Astrocyte of the cerebellum (primary cell): ENCODE data around the gene NUSAP1.
"Not testable (repeated sequence)": the region's sequence is repeated elsewhere in the genome, so short reads cannot be mapped to it uniquely, and the experiment has no call there.

ENCODE experiments used
- DNase-seq: peaks from one replicate; pipeline ENCODE4 v3.0.0-alpha.2; 2011; ENCODE audit warnings: low read depth
- H3K4me3 ChIP-seq: 2 replicates; pipeline ENCODE4 v1.5.1; 2011; ENCODE audit warnings: mild to moderate bottlenecking, low read depth, low read length, moderate library complexity
- in situ Hi-C: cut with HindIII; loops from 2 replicates; pipeline ENCODE4 v1.10.0; 2017; ENCODE audit warnings: low sequenced_read_pairs
- TF ChIP-seq, protein P1 (sequence below): IDR thresholded peaks from 2 replicates; pipeline ENCODE4 v1.5.1; 2012; ENCODE audit warnings: low read length, low read depth, moderate library complexity, mild to moderate bottlenecking; ENCODE audit errors: missing control alignments

Gene NUSAP1

DNA sequence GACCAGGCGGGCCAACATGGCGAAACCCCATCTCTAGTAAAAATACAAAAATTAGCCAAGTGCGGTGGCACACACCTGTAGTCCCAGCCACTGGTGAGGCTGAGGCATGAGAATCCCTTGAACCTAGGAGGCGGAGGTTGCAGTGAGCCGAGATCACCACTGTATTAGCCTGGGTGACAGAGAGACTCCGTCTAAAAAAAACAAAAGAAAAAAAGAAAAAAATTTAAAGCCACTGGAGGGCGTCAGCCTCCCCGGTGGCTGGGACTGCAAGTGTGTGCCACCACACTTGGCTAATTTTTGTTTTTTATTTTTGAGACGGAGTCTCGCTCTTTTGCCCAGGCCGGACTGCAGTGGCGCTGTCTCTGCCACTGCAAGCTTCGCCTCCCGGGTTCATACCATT, 92.1 kb downstream of the NUSAP1 start:
- DNase-seq = no peak
- in situ Hi-C loops = no loop called here
- TF ChIP-seq, protein P1, sequence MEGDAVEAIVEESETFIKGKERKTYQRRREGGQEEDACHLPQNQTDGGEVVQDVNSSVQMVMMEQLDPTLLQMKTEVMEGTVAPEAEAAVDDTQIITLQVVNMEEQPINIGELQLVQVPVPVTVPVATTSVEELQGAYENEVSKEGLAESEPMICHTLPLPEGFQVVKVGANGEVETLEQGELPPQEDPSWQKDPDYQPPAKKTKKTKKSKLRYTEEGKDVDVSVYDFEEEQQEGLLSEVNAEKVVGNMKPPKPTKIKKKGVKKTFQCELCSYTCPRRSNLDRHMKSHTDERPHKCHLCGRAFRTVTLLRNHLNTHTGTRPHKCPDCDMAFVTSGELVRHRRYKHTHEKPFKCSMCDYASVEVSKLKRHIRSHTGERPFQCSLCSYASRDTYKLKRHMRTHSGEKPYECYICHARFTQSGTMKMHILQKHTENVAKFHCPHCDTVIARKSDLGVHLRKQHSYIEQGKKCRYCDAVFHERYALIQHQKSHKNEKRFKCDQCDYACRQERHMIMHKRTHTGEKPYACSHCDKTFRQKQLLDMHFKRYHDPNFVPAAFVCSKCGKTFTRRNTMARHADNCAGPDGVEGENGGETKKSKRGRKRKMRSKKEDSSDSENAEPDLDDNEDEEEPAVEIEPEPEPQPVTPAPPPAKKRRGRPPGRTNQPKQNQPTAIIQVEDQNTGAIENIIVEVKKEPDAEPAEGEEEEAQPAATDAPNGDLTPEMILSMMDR = no peak
- no peak overlapping the region for H3K4me3 ChIP-seq

- in situ Hi-C loops, H3K4me3 ChIP-seq, DNase-seq: not testable (repeated sequence)
Measured at GRCh38 chr15:41425907-41426306, 93.2 kb downstream of the NUSAP1 start.

DNA sequence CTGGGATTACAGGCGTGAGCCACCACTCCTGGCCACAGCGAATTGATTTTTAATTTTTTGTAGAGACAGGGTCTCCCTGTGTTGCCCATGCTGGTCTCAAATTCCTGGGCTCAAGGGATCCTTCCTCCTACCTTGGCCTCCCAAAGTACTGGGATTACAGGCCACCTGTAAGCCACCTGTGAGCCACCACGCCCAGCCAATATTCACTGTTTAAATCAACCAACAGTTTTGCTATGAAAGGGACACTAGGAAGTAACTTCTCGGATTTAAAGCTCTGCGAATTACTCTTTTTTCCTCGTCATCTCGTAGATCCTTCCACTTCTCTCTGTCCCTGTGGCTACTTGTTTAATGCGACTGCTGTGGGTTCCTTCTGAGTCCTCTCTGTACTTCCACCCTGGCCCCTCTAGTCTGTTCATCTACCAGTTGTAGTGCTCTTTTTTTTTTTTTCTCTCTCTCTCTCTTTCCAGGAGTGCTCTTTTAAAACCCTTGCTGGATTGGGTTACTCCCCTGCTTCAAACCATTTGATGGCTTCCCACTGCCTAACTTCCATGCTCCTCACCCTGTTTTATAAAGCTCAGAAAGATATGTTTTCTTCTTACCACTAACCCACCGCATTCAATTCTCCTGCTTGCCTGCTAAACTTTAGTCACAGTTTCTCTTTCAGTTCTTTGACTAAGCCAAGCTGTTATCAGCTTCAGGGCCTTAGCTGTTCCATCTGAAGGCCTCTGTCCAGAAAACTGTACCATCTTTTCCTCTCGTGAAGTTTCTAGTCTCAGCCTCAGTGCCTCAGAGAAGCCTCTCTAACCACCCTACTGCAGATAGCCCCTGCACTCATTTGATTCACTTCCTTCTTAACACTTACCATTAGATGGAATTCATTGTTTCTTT, 96.6 kb downstream of the NUSAP1 start:
- TF ChIP-seq, protein P1 = no peak
- no peak overlapping the region for H3K4me3 ChIP-seq
- no peak for DNase-seq
- in situ Hi-C loops = no loop called here
